GM12878 (cell line): Measurements from ENCODE around the gene CDC123. TPM values are rescaled to one million over a fixed set of nuclear protein-coding genes. Genes with fewer than 3 reads are reported as not detected.
A peak's percentile ranks its signal among the peaks of the same experiment; 100 is the strongest.

ENCODE experiments used
- BACH1 ChIP-seq: fragments of 450-650 bp; IDR thresholded peaks from 2 replicates; pipeline ENCODE4 v1.6.1; 2017; ENCODE audit warnings: mild to moderate bottlenecking, borderline replicate concordance
- CBX5 ChIP-seq: sonication (generic); IDR thresholded peaks from 2 replicates; pipeline ENCODE4 v1.6.1; 2016; ENCODE audit warnings: low read depth, moderate library complexity, mild to moderate bottlenecking, inconsistent platforms
- CHD4 ChIP-seq: fragments of 200-600 bp; sonication (generic); IDR thresholded peaks from 2 replicates; pipeline ENCODE4 v1.6.1; 2016; ENCODE audit warnings: mild to moderate bottlenecking
- EZH2 ChIP-seq: IDR thresholded peaks from 2 replicates; pipeline ENCODE4 v1.6.1; 2012; ENCODE audit warnings: low read depth, mild to moderate bottlenecking, control low read depth, inconsistent platforms, low read length, borderline replicate concordance; ENCODE audit not compliant: control insufficient read depth
- FOS ChIP-seq: IDR thresholded peaks from 3 replicates; pipeline ENCODE4 v1.6.1; 2011; ENCODE audit warnings: borderline replicate concordance; ENCODE audit not compliant: insufficient read length; ENCODE audit errors: extremely low read depth
- GABPA ChIP-seq: IDR thresholded peaks from 2 replicates; pipeline ENCODE4 v1.6.1; 2014; ENCODE audit warnings: antibody characterized with exemption, low read depth, mild to moderate bottlenecking, inconsistent platforms
- IKZF1 ChIP-seq: fragments of 450-650 bp; conservative IDR thresholded peaks from 2 replicates; pipeline ENCODE4 v1.6.1; 2017; ENCODE audit warnings: antibody characterized with exemption, mild to moderate bottlenecking
- NBN ChIP-seq: fragments of 450-650 bp; IDR thresholded peaks from 2 replicates; pipeline ENCODE4 v1.6.1; 2016
- NRF1 ChIP-seq: conservative IDR thresholded peaks from 2 replicates; pipeline ENCODE4 v1.6.1; 2011; ENCODE audit warnings: mild to moderate bottlenecking, low read depth, low read length, improper control_type of control experiment
- PBX3 ChIP-seq: IDR thresholded peaks from 2 replicates; pipeline ENCODE4 v1.6.1; 2011; ENCODE audit warnings: mild to moderate bottlenecking, low read depth, low read length, moderate library complexity; ENCODE audit not compliant: insufficient replicate concordance
- RCOR1 ChIP-seq: conservative IDR thresholded peaks from 2 replicates; pipeline ENCODE4 v1.6.1; 2012; ENCODE audit warnings: low read depth, low read length, improper control_type of control experiment
- TCF7 ChIP-seq: IDR thresholded peaks from 2 replicates; pipeline ENCODE4 v1.6.1; 2014; ENCODE audit warnings: antibody characterized with exemption, borderline replicate concordance
- polyA plus RNA-seq, 11 experiments: library from polyadenylated mRNA; depleted of rRNA in 4 of 11; unstranded in 6 of 11; stranded (reverse) in 5 of 11; fragments of >200 nt; fragmentation: Nextera tagmentation in 4 of 11; fragmentation: Illumina TruSeq in 1 of 11; extraction: Ambion mirVana in 4 of 11; extraction: Trizol in 1 of 11; gene quantifications; 1 replicate in 1 of 11; 2 replicates in 10 of 11; pipeline versions ENCODE4 v1.2.1 to v1.2.3, GENCODE V29; 2011 to 2016; ENCODE audit warnings: inconsistent platforms in 2 of 11, missing spikeins in 2 of 11, low read depth in 1 of 11
- total RNA-seq, 4 experiments: library from RNA; depleted of rRNA in 3 of 4; stranded (reverse); fragments of >200 nt in 3 of 4; fragmentation: Illumina TruSeq in 1 of 4; extraction: Trizol in 1 of 4; gene quantifications; 2 replicates each; pipeline versions ENCODE4 v1.2.1 to v1.2.3, GENCODE V29; 2013 to 2021
- TF ChIP-seq, protein P1 (sequence below): fragments of 450-650 bp; conservative IDR thresholded peaks from 2 replicates; pipeline ENCODE4 v1.6.1; 2017; ENCODE audit warnings: mild to moderate bottlenecking, moderate library complexity
- TF ChIP-seq, protein P2 (sequence below): IDR thresholded peaks from 2 replicates; pipeline ENCODE4 v1.6.1; 2012; ENCODE audit warnings: low read depth, low read length, improper control_type of control experiment

Gene CDC123
- total and polyA plus RNA-seq, 10 of the 15 experiments (the other 5 are each of a cell fraction or from before 2014, with no cell fraction given) = 128 to 360 (median 209) TPM

GRCh38 chr10:12262278-12262981, 66.4 kb downstream of the CDC123 start (continued):
- TF ChIP-seq RCOR1 (no peak; the same call in 1 of the 2 replicates), CHD4 (no peak), NRF1 (no peak), CBX5 (no peak), TCF7 (no peak), BACH1 (no peak), PBX3 (no peak), FOS (no peak), EZH2 (no peak), IKZF1 (peak; percentile 48; the same call in 1 of the 2 replicates), NBN (peak; percentile 54; the same call in 1 of the 2 replicates), GABPA (no peak)
- TF ChIP-seq, protein P1, sequence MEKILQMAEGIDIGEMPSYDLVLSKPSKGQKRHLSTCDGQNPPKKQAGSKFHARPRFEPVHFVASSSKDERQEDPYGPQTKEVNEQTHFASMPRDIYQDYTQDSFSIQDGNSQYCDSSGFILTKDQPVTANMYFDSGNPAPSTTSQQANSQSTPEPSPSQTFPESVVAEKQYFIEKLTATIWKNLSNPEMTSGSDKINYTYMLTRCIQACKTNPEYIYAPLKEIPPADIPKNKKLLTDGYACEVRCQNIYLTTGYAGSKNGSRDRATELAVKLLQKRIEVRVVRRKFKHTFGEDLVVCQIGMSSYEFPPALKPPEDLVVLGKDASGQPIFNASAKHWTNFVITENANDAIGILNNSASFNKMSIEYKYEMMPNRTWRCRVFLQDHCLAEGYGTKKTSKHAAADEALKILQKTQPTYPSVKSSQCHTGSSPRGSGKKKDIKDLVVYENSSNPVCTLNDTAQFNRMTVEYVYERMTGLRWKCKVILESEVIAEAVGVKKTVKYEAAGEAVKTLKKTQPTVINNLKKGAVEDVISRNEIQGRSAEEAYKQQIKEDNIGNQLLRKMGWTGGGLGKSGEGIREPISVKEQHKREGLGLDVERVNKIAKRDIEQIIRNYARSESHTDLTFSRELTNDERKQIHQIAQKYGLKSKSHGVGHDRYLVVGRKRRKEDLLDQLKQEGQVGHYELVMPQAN = no peak
- TF ChIP-seq, protein P2, sequence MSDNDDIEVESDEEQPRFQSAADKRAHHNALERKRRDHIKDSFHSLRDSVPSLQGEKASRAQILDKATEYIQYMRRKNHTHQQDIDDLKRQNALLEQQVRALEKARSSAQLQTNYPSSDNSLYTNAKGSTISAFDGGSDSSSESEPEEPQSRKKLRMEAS = no peak
- TF ChIP-seq, all 136 proteins: peak for 14
